Heart right ventricle (tissue), 16 donors: ENCODE data around the gene RITA1. TPM values are rescaled to one million over a fixed set of nuclear protein-coding genes. Genes with fewer than 3 reads are reported as not detected.

Experiments
- ATAC-seq, 8 donors: fragments of 200-7000 bp; cut with Tn5 transposase; one replicate each; pipeline ENCODE4 v1.9.1; 2020; ENCODE audit warnings: mild to moderate bottlenecking in 8 of 8, moderate library complexity in 8 of 8, moderate number of reproducible peaks in 1 of 8
- DNase-seq, 2 donors: peaks; one replicate each; pipeline ENCODE4 v3.0.0-alpha.2; 2020
- H3K27ac ChIP-seq, 10 donors: fragments of 200-600 bp; sonication (generic) in 2 of 10; one replicate each; pipeline versions ENCODE4 v1.5.0 to v1.8.0; 2020 to 2022; ENCODE audit warnings: mild to moderate bottlenecking in 3 of 10
- H3K27me3 ChIP-seq, 7 donors: fragments of 200-600 bp; one replicate each; pipeline ENCODE4 v1.8.0; 2021 to 2022; ENCODE audit warnings: mild to moderate bottlenecking in 2 of 7
- H3K36me3 ChIP-seq, 9 donors: fragments of 200-600 bp; sonication (generic) in 1 of 9; one replicate each; pipeline versions ENCODE4 v1.5.0 to v1.8.0; 2020 to 2022; ENCODE audit warnings: mild to moderate bottlenecking in 2 of 9
- H3K4me1 ChIP-seq, 9 donors: fragments of 200-600 bp; sonication (generic) in 1 of 9; one replicate each; pipeline versions ENCODE4 v1.5.0 to v1.8.0; 2020 to 2022; ENCODE audit warnings: mild to moderate bottlenecking in 4 of 9
- H3K4me3 ChIP-seq, 10 donors: fragments of 200-600 bp; sonication (generic) in 2 of 10; one replicate each; pipeline versions ENCODE4 v1.5.0 to v1.8.0; 2020 to 2022; ENCODE audit warnings: mild to moderate bottlenecking in 7 of 10, moderate library complexity in 2 of 10
- H3K9me3 ChIP-seq, 11 donors: fragments of 200-600 bp in 10 of 11; sonication (generic) in 2 of 11; one replicate each; pipeline versions ENCODE4 v1.5.0 to v1.8.0; 2013 to 2022; ENCODE audit warnings: mild to moderate bottlenecking in 2 of 11, control low read depth in 1 of 11, moderate library complexity in 1 of 11
- CTCF ChIP-seq, 9 donors: fragments of 200-600 bp; sonication (generic) in 2 of 9; IDR thresholded peaks; one replicate each; pipeline versions ENCODE4 v1.5.0 to v1.8.0; 2021 to 2022; ENCODE audit warnings: antibody characterized with exemption in 9 of 9, mild to moderate bottlenecking in 5 of 9, moderate library complexity in 1 of 9
- WGBS, 2 donors: extraction: QIAGEN DNeasy Blood & Tissue Kit; methylation state at CpG; one replicate each; pipeline ENCODE4 v1.1.7; 2013; ENCODE audit warnings: inconsistent platforms in 1 of 2; 5-methylcytosine and 5-hydroxymethylcytosine counted together
- intact Hi-C, 10 donors: fragments of 100-400 bp; cut with DNase I; formaldehyde crosslinking; loops; one replicate each; pipeline versions ENCODE4 v1.11.1 to v1.14.2; 2022
- polyA plus RNA-seq, 2 donors: library from polyadenylated mRNA; stranded (reverse); fragments of 200-250 nt; gene quantifications; one replicate each; pipeline ENCODE4 v1.2.3, GENCODE V29; 2013
- total RNA-seq, 10 donors: library from RNA; stranded (reverse); fragmentation: NEBNext Ultra II Directional in 3 of 10; extraction: Animal tissue kit (Norgen Biotek cat#: 25700) in 3 of 10; gene quantifications; one replicate each; pipeline versions ENCODE4 v1.2.1 to v1.2.4, GENCODE V29; 2021 to 2023
- donor health status: Arrhythmogenic right ventricular cardiomyopathy.
- donor health status: ischemic (EF 13 %, LVEDD 7.1; RV severe dilation, severe dysfunction).
- donor health status: healthy with polysubstance abuse.
- donor health status: DM: no; HTN: yes; CAD: no.
- donor health status: DM: no; HTN: no; CAD: no.
- donor health status: ischemic (EF 25% LVEDD 6.9; RV normal size, moderate dysfunction).
- donor health status: ischemic (EF 25% LVEDD 5.7; RV mildly dilated, moderate dysfunction).
- donor health status: healthy.
- donor health status: DM: yes; HTN: yes; CAD: no.
- donor health status: Ischemic cardiomyopathy.
- donor health status: ischemic (EF 35%, LVEDD 5.7; RV mildly dilated, moderate dysfunction).
- donor health status: nonischemic (EF 11% LVEDD 7.7; RV severe dilation, severe dysfunction).
- donor health status: DM: yes; HTN: yes; CAD: no.
- donor health status: PGD.
- donor health status: ischemic (EF 29% LVEDD 5.4; RV normal size, mild dysfunction).
- donor health status: nonischemic (EF 23%, LVEDD 6.1; RV moderate dilation, normal function).

Gene RITA1
- total and polyA plus RNA-seq, 12 donors = 8.0 to 20.8 (median 13.7) TPM

- Histone ChIP-seq H3K4me3 (no peak overlapping the region), H3K36me3 (peaks cover 10 to 100% (median 81%) of the 10 kb centered on the region in 9 donors), H3K27me3 (no peaks in the 10 kb centered on the region), H3K4me1 (no peaks in the 10 kb centered on the region), H3K9me3 (no peaks in the 10 kb centered on the region), H3K27ac (no peak overlapping the region)
- no peak for TF ChIP-seq CTCF (IDR thresholded peaks at IDR 0.05)
- 95 to 96% methylated on average over 5 of the region's 5 CpGs for WGBS, 2 donors
- intact Hi-C loops = loop anchor here in 2 of 10 donors (5.0 to 10.0 kb wide), 2 partner anchors 123 to 176 kb away; no protein-coding TSS in a partner anchor
- ATAC-seq (no peak), DNase-seq (no peak)
Measured at GRCh38 chr12:113170457-113170856, 15.1 kb upstream of the RITA1 start.

- H3K4me1 ChIP-seq = no peaks in the 10 kb centered on the region
- H3K4me3 ChIP-seq = no peak overlapping the region
- ATAC-seq = no peak
- no peak overlapping the region for H3K27ac ChIP-seq
- DNase-seq = no peak
- WGBS, 2 donors = 91 to 94% methylated on average over 4 of the region's 4 CpGs
- H3K27me3 ChIP-seq = no peaks in the 10 kb centered on the region
- H3K36me3 ChIP-seq = peaks cover 7 to 100% (median 77%) of the 10 kb centered on the region in 9 donors
- TF ChIP-seq CTCF (IDR thresholded peaks at IDR 0.05) = no peak
- no peaks in the 10 kb centered on the region for H3K9me3 ChIP-seq
- intact Hi-C loops = loop anchor here in 2 of 10 donors (5.0 to 10.0 kb wide), 2 partner anchors 124 to 176 kb away; no protein-coding TSS in a partner anchor
Measured at GRCh38 chr12:113170926-113171325, 14.6 kb upstream of the RITA1 start.

- no peaks in the 10 kb centered on the region for H3K9me3 ChIP-seq
- ATAC-seq (no peak), DNase-seq (no peak)
Measured at GRCh38 chr12:113171543-113171942, 14.0 kb upstream of the RITA1 start.

GRCh38 chr12:113172185-113172584 lies 13.3 kb upstream of the RITA1 start:
- H3K27me3 ChIP-seq = no peaks in the 10 kb centered on the region
- H3K36me3 ChIP-seq = peaks cover 12 to 100% (median 73%) of the 10 kb centered on the region in 9 donors
- intact Hi-C loops = loop anchor here in 3 of 10 donors (2.0 to 10.0 kb wide), 3 partner anchors 123 to 177 kb away; no protein-coding TSS in a partner anchor
- ATAC-seq = no peak
- no peak for DNase-seq
- TF ChIP-seq CTCF (IDR thresholded peaks at IDR 0.05) = no peak
- 93 to 96% methylated on average over 20 of the region's 20 CpGs for WGBS, 2 donors
- no peak overlapping the region for H3K4me3 ChIP-seq
- no peak overlapping the region for H3K27ac ChIP-seq
- no peaks in the 10 kb centered on the region for H3K4me1 ChIP-seq
- H3K9me3 ChIP-seq = peaks cover 0 to 6% (median 0%) of the 10 kb centered on the region in 11 donors

More at GRCh38 chr12:113171543-113171942, 14.0 kb upstream of the RITA1 start:
- no peak overlapping the region for H3K27ac ChIP-seq
- H3K4me3 ChIP-seq = no peak overlapping the region
- H3K36me3 ChIP-seq = peaks cover 7 to 100% (median 73%) of the 10 kb centered on the region in 9 donors
- no peak for TF ChIP-seq CTCF (IDR thresholded peaks at IDR 0.05)
- no peaks in the 10 kb centered on the region for H3K27me3 ChIP-seq
- no peaks in the 10 kb centered on the region for H3K4me1 ChIP-seq
- intact Hi-C loops = loop anchor here in 2 of 10 donors (5.0 to 10.0 kb wide), 2 partner anchors 124 to 177 kb away; no protein-coding TSS in a partner anchor
- 97% methylated on average over 9 of the region's 9 CpGs for WGBS, 2 donors
